NB4 (cell line): ENCODE measurements around the gene PPP3R1.

Experiments
- POLR2A ChIP-seq: IDR thresholded peaks from 2 replicates; pipeline ENCODE4 v1.6.1; 2011; ENCODE audit warnings: mild to moderate bottlenecking; ENCODE audit not compliant: insufficient read length; ENCODE audit errors: extremely low read depth
- TF ChIP-seq, protein P1 (sequence below): IDR thresholded peaks from one replicate; pipeline ENCODE4 v1.5.1; 2012; ENCODE audit warnings: low read depth, low read length

GRCh38 chr2:68225119-68225632 is 27.2 kb downstream of the PPP3R1 start:
- TF ChIP-seq, protein P1, sequence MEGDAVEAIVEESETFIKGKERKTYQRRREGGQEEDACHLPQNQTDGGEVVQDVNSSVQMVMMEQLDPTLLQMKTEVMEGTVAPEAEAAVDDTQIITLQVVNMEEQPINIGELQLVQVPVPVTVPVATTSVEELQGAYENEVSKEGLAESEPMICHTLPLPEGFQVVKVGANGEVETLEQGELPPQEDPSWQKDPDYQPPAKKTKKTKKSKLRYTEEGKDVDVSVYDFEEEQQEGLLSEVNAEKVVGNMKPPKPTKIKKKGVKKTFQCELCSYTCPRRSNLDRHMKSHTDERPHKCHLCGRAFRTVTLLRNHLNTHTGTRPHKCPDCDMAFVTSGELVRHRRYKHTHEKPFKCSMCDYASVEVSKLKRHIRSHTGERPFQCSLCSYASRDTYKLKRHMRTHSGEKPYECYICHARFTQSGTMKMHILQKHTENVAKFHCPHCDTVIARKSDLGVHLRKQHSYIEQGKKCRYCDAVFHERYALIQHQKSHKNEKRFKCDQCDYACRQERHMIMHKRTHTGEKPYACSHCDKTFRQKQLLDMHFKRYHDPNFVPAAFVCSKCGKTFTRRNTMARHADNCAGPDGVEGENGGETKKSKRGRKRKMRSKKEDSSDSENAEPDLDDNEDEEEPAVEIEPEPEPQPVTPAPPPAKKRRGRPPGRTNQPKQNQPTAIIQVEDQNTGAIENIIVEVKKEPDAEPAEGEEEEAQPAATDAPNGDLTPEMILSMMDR, result peak; percentile 54
- TF ChIP-seq POLR2A, result no peak
